GM19328 (cell line): ENCODE measurements around the gene PYCR2.
"Not testable (repeated sequence)": the region's sequence is repeated elsewhere in the genome, so short reads cannot be mapped to it uniquely, and the experiment has no call there.

Experiments
- ATAC-seq: cut with Tn5 transposase; IDR thresholded peaks from one replicate; pipeline ENCODE4 v1.9.1; 2021; ENCODE audit warnings: mild to moderate bottlenecking, moderate library complexity; ENCODE audit not compliant: unreplicated experiment

The PYCR2 gene

DNA sequence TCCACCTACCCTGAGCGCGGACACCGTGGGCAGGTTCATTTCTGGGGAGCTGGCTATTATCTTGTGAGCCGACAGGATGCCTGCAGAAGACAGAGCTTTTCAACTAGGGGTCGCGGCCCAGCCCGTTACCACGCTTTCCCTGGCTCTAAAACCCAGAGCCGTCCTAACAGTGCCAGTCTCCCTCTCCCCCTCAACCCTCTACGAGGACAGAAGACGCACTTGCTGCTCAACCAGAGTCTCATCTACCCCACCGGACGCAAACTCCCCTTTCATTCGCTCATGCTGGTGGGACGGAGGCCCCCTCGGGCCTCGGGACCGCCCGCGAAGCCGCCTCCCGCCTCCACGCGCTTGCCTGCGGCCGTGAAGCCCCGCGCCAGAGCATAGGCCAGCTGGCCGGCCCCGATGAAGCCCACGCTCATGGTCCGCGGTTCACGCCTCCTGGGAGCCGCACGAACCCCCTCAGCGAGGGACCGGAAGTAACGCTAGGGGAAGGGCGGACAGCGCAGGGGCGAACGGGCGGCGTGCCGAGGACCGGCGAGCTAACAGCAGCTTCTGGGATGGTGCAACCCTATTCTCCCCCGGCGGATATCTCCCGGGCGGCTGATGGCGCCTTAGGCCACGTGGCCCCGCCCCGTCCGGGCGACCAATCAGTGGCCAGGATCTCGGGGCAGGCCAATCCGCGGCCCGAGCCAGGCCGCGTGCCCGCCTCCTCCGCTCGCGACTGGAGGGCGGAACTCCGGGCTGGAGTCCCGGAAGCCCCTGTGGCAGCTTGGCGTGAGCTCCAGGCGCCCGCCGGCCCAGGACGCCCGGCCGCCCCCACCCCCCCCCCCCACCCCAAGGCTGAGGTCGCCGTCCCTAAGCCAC lies at the start of gene PYCR2:
PYCR2 (minus strand) TSS at position 559 of the 864 bp plus-strand sequence; CDS start at position 419, 140 bp downstream.
- peak; percentile 99 for ATAC-seq

GRCh38 chr1:225973158-225973557 lies 49.1 kb upstream of the PYCR2 start:
- no peak for ATAC-seq

- no peak for ATAC-seq
Observed at GRCh38 chr1:225972344-225973152, 48.5 kb upstream of the PYCR2 start.

DNA sequence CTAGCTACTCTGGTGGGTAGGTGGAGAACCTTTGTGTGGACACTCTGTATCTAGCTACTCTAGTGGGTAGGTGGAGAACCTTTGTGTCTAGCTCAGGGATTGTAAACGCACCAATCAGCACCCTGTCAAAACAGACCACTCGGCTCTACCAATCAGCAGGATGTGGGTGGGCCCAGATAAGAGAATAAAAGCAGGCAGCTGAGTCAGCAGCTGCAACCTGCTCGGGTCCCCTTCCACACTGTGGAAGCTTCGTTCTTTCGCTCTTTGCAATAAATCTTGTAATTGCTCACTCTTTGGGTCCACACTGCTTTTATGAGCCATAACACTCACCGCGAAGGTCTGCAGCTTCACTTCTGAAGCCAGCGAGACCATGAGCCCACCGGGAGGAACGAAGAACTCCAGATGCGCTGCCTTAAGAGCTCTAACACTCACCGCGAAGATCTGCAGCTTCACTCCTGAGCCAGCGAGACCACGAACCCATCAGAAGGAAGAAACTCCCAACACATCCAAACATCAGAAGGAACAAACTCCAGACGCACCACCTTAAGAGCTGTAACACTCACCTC lies 46.6 kb upstream of the PYCR2 start:
- ATAC-seq, result not testable (repeated sequence)

- ATAC-seq, result not testable (repeated sequence)
Observed at GRCh38 chr1:225969751-225970150, 45.7 kb upstream of the PYCR2 start.

DNA sequence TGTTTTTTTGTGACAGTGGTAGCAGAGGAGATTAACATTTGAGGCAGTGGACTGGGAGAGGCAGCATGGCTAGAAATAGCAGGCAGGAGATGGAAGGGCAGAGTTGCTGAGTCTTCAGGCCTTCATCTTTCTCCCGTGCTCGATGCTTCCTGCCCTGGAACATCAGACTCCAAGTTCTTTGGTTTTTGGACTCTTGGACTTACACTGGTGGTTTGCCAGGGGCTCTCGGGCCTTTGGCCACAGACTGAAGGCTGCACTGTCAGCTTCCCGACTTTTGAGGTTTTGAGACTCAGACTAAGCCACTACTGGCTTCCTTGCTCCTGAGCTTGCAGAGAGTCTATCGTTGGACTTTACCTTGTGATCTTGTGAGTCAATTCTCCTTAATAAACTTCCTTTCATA lies 41.2 kb upstream of the PYCR2 start:
- ATAC-seq, result no peak

DNA sequence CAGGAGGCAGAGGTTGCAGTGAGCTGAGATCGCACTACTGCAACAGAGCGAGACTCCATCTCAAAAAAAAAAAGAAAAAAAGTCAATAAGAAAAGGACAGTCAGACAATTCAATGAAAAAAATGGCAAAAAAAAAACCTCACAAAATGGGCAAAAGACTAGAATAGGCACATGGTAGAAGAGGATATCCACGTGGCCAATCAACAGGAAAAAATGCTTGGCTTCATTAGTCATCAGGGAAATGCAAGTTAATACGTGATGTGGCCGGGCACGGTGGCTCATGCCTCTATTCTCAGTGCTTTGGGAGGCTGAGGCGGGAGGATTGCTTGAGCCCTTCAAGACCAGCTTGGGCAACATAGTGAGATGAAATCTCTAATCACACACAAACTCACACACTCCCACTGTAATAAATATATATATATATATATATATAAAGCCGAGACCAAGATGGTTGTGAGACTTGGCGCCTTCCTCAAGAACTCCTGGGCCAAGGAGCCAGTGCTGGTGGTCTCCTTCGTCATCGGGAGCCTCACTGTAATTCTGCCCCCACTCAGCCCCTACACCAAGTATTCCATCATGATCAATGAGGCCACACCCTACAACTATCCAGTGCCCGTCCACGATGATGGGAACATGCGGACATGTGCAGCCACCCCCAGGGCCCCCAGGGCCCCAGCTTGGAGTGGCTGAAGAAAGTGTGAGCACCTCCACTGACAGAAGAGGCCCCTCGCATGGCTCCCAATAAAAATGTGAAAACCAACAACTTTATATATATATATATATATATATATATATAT lies 39.9 kb upstream of the PYCR2 start:
- no peak for ATAC-seq

- no peak for ATAC-seq
Observed at GRCh38 chr1:225962440-225962975, 38.5 kb upstream of the PYCR2 start.

GRCh38 chr1:225961659-225962439 lies 37.8 kb upstream of the PYCR2 start:
- ATAC-seq, result no peak

GRCh38 chr1:225958041-225958440 lies 34.0 kb upstream of the PYCR2 start:
- ATAC-seq, result no peak

- no peak for ATAC-seq
Observed at GRCh38 chr1:225954753-225955152, 30.7 kb upstream of the PYCR2 start.

- no peak for ATAC-seq
Observed at GRCh38 chr1:225953315-225953714, 29.3 kb upstream of the PYCR2 start.

DNA sequence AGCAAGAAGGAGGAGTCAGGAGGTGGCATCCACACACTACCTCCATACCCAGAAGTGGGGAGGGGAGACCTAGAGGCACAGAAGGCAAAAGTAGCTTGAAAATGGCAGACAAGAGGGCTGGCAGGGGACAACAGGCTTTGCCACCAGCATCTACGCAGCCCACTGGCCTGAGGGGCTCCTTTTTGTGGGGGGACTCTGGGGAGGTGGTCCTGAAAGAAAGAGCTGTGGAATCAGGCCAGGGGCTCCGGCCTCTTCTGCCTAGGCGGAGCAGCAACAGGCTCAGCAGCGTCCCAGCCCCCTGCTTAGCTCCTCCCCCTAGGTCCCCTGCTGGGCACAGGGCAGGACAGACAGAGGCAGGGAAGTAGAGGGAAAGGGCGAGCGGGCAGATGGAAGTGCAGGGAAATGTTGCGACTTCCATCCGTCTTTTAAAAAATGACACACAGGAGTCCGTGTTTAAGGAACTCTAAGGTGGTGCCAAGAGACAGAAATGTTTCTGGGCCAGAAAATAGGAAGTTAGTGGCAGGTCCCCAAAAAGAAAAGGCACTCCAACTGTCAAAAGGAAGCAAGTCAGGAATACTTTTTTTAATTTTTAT lies 27.0 kb upstream of the PYCR2 start:
- ATAC-seq, result no peak

GRCh38 chr1:225949041-225949440 lies 25.0 kb upstream of the PYCR2 start:
- ATAC-seq, result no peak

- ATAC-seq, result no peak
Observed at GRCh38 chr1:225946803-225947202, 22.8 kb upstream of the PYCR2 start.

- no peak for ATAC-seq
Observed at GRCh38 chr1:225946082-225946620, 22.1 kb upstream of the PYCR2 start.

- no peak for ATAC-seq
Observed at GRCh38 chr1:225945564-225945963, 21.5 kb upstream of the PYCR2 start.

GRCh38 chr1:225944951-225945350 lies 20.9 kb upstream of the PYCR2 start:
- ATAC-seq, result no peak

DNA sequence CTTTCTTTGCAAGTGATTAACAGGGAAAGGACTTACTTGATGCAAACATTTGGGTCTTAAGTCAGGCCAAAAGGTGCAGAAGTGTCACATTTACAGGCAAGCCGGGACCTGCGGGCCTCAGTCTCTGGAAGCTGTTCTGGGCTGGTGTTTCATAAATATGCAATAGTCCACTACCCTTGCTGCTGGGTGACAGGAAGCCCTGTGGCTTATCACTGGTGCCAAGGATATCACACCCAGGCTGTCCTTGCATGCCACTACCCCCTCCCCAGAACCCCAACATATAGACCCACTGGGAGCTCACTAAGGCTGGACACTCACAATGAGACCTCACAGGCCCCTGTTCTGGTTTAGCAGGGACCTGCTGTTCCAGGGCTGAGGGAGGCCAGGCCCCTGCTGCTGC lies 20.3 kb upstream of the PYCR2 start:
- ATAC-seq, result no peak
